UCSD-AML1 (cell line): ENCODE results near the gene ADNP2.

Experiments
- DNase-seq: peaks from one replicate; lab custom pipeline; 2025; ENCODE audit not compliant: unreplicated experiment; lab: John Stamatoyannopoulos, UW

ADNP2 gene

DNA sequence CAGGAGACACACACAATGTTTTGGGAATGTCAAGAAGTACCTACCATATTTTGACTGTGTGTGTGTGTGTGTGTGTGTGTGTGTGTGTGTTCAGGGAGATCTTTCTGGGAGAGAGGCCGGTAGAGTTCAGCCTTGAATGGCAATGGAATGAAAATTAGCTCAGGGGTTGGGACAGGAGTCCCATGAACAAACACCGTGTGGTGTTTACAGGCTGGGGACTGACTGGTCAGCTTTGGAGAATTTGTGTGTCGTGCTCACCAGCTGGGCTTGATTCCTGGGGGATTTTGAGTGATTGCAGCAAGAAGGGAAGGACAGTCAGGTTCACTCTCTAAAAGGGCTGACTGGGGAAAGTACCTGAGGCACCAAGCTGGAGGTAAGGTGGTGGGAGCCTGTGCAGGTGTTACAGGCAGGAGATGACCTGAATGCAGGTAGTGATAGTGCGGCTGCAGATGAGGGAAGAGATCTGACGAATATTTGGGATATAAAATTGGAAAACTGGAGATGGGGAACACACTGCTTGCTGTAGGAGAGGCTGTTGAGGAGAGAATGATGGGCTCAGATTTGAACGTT is 2.5 kb upstream of the ADNP2 start:
- no peak for DNase-seq

DNA sequence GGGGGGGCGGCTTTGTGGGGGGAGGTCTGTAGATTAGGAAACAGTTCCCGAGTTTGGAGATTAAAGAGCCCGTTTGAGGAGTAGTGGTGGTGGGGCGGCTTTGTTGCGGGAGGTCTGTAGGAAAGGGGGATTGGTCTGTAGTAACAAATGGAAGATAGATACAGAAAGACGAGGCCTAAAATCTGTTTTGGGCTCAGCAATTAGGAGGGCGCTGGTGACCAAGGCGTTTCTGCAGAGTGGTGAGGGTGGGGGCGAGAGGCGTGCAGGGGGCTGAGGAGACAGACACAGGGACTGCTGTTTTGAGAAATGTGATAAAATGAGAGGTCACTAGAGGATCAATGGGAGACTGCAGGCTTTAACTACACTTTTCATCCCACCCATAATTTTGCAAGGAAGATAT is 1.6 kb upstream of the ADNP2 start:
- DNase-seq = no peak

GRCh38 chr18:80108121-80108536 is 933 bp upstream of the ADNP2 start:
- no peak for DNase-seq

GRCh38 chr18:80109676-80110078 is 615 bp downstream of the ADNP2 start:
- DNase-seq = peak; percentile 49

GRCh38 chr18:80112624-80113248 is 3.7 kb downstream of the ADNP2 start:
- DNase-seq = no peak

DNA sequence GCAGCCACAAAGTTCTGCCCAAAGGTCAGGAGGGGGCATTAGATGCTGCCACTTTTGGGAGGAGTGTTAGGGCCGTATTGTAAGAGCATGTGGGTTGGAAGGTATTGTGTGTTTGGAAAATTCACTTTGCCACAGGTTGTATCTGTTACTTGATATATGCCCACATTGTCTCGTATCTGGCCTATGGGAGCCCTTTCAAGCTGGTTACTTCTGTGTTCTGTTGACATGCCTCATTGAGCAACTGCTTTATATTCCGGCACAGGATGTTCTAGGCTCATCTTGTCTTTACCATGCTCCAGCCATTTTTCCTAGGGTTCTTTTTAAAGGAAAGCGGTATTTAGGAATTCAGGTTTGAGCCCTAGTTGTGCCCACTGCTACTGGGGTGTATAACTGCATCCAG is 6.0 kb downstream of the ADNP2 start:
- DNase-seq = no peak

GRCh38 chr18:80119111-80119510 is 10.0 kb downstream of the ADNP2 start:
- no peak for DNase-seq

GRCh38 chr18:80120932-80121331 is 11.9 kb downstream of the ADNP2 start:
- no peak for DNase-seq

DNA sequence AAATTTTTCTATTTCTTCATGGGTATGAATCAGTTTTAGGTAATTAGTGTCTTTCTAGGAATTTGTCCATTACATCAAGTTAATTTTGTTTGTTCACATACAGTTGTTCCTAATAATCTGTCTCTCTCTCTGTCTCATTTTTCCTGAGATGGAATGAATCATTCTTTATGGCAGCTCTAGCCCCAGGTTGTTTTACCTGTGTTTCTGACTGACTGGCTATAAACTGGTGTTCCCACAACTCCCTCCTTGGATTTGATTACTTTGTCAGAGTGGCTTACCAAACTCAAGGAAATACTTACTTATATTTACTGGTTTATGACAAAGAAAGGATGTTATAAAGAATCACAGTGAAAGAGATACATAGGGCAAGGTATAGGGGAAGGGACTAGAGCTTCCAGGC is 15.1 kb downstream of the ADNP2 start:
- no peak for DNase-seq

DNA sequence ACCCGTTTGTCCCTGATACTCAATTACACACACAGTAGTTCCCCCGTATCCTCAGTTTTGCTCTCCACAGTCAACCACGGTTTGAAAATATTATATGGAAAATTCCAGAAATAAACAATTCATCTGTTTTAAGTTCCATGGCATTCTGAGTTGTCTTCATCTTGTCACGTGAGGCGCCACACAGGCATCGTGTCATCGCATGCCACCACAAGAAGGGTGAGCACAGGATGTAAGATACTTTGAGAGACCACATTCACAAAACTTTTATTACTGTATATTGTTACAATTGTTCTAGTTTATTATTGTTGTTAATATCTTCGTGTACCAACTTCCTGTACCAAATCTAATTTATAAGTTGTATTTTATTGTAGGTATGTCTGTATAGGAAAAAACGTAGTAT is 17.7 kb downstream of the ADNP2 start:
- no peak for DNase-seq

GRCh38 chr18:80127635-80128034 is 18.6 kb downstream of the ADNP2 start:
- no peak for DNase-seq

- no peak for DNase-seq
These were observed 20.8 kb downstream of the ADNP2 start for GRCh38 chr18:80129672-80130367.

DNA sequence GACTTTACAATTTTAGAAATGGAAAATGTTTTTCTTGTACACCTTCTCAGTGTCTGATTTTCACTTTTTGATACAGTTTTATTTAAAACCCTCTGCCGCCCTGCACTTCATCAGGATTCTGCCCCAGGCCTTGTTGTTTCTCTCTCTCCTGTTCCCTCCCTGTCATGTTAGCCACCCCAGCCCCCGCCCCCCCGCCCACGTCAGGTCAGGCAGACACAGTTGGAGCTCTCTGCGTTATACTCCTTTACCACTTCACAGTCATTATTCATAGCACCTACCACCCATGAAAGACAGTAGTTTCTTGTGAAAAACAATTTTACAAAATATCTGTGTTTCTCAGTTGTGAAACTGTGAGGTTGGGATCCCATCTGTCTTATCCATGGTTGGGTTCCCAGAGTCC is 21.5 kb downstream of the ADNP2 start:
- no peak for DNase-seq

DNA sequence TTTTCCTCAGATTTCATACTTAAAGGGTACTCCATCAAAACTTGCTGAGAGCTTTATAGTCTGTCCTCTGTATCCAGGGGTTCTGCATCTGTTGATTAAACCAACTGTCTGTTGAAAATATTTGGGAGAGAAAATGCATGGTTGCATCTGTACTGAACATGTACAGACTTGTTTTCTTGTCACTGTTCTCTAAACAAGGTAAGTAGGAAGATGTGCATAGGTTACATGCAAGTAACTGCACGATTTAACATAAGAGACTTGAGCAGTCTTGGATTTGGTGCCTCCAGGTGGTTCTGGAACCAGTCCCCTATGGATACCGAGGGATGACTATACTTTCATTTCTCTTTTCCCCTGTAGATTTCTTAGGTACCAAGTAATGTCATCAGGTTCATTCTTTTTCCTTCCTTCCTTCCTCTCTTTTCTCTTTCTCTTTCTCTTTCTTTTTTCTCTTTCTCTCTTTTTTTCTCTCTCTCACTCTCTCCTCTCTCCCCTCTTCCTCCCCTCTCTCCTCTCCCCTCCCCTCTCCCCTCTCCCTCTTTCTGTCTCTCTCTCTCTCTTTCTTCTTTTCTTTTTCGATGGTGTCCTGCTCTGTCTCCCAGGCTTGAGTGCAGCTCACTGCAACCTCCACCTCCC is 23.2 kb downstream of the ADNP2 start:
- no peak for DNase-seq

DNA sequence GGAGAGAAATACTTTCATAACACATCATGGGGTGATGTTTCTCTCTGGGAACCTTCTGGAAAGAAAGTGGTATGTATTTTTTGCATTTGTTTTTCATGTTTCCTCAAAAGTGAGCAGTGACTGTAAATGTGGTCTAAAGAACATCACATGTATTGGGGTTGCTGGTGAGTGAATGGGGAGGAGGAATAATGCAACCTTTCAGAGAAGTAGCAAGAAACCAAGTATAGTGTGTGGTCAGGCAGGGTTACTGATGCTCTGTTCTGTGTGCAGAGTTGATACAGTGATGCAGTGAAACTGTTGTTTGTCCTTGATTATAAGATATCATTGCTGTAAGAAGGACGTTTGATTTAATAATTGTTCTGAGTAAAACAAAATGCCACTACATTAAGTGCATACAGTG is 24.1 kb downstream of the ADNP2 start:
- no peak for DNase-seq

GRCh38 chr18:80135136-80135535 is 26.1 kb downstream of the ADNP2 start:
- DNase-seq = no peak

- no peak for DNase-seq
These were observed 27.6 kb downstream of the ADNP2 start for GRCh38 chr18:80136679-80137078.

- no peak for DNase-seq
These were observed 28.1 kb downstream of the ADNP2 start for GRCh38 chr18:80137137-80137536.

DNA sequence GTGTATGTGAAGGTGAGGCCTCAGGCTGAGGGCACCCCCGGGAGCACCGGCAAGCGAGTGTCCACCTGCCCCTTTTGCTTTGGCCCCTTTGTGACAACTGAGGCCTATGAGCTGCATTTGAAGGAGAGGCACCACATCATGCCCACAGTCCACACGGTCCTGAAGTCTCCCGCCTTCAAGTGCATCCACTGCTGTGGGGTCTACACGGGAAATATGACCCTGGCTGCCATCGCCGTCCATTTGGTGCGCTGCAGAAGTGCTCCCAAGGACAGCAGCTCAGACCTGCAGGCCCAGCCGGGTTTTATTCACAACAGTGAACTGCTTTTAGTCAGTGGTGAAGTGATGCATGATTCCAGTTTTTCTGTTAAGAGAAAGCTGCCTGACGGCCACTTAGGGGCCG is 28.9 kb downstream of the ADNP2 start:
- DNase-seq = no peak

- no peak for DNase-seq
These were observed 31.5 kb downstream of the ADNP2 start for GRCh38 chr18:80140455-80140985.

GRCh38 chr18:80143881-80144280 is 34.8 kb downstream of the ADNP2 start:
- no peak for DNase-seq
